ENCODE results near the gene ATP10B. TPM values are rescaled to one million over a fixed set of nuclear protein-coding genes. Genes with fewer than 3 reads are reported as not detected.

The ATP10B gene
- total and polyA plus RNA-seq, 10 of the 15 experiments (the other 5 are each of a cell fraction or from before 2014, with no cell fraction given), result not detected

DNA sequence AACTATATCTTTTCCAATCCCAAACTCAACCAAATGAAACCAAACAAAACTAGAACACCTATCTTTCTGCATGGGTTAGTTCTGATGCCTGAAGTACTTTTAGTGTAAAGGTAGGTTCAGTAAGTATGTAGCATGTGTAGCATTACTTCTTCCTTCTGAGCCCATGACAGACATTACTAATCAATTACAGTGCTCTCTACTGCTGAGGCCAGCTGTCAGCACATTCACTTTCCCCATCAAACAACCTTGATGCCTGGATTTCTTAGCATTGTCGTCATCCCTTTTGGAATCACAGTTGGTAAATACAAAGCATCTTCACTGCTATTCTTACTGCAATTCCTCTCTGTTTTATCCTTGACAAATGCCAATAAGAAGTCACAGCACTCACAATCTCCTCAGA, 327.2 kb downstream of the ATP10B start:
- no peak overlapping the region for H3K27ac ChIP-seq (ENCODE audit: control insufficient read depth, insufficient read depth)
- ChIA-PET SMC1A (ENCODE audit: uncharacterized antibody, unreplicated experiment) (interaction anchor here (1.1 to 1.7 kb wide), 3 partner anchors 15 to 86 kb away, joined by 3 to 6 read pairs (median 3); no protein-coding TSS in a partner anchor), RAD21 (ENCODE audit: unreplicated experiment) (no interaction called here), POLR2A (no interaction called here), CTCF (no interaction called here)
- H3K36me3 ChIP-seq (ENCODE audit: control insufficient read depth in 2 of 2, insufficient read depth in 2 of 2, low read length in 1 of 2), result no peaks in the 10 kb centered on the region
- no peaks in the 10 kb centered on the region for H3K9me3 ChIP-seq (replicated peaks; ENCODE audit: control insufficient read depth, insufficient read depth, low read length)
- H3K79me2 ChIP-seq (ENCODE audit: control insufficient read depth, insufficient read depth, low read length), result no peaks in the 10 kb centered on the region
- H3K27me3 ChIP-seq (replicated peaks in 1 of 2; ENCODE audit: control insufficient read depth in 2 of 2, insufficient read depth in 2 of 2, low read length in 1 of 2), result no peaks in the 10 kb centered on the region
- TF ChIP-seq GABPA (IDR thresholded peaks at IDR 0.05; ENCODE audit: low read depth) (no peak), SRF (IDR thresholded peaks at IDR 0.05; ENCODE audit: low read depth in 2 of 2, low read length in 2 of 2) (0 out of 4 replicates have a peak, but pooled peaks of 1 of the 2 experiments have one; percentile 62)
- TF ChIP-seq, protein P1, sequence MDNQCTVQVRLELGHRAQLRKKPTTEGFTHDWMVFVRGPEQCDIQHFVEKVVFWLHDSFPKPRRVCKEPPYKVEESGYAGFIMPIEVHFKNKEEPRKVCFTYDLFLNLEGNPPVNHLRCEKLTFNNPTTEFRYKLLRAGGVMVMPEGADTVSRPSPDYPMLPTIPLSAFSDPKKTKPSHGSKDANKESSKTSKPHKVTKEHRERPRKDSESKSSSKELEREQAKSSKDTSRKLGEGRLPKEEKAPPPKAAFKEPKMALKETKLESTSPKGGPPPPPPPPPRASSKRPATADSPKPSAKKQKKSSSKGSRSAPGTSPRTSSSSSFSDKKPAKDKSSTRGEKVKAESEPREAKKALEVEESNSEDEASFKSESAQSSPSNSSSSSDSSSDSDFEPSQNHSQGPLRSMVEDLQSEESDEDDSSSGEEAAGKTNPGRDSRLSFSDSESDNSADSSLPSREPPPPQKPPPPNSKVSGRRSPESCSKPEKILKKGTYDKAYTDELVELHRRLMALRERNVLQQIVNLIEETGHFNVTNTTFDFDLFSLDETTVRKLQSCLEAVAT (IDR thresholded peaks at IDR 0.05), result peak; percentile 64
- no peaks in the 10 kb centered on the region for H4K20me1 ChIP-seq (ENCODE audit: control insufficient read depth, insufficient read depth)
- no peak overlapping the region for H2AFZ ChIP-seq (ENCODE audit: control insufficient read depth, low read depth, low read length)
- H3K4me2 ChIP-seq (ENCODE audit: control insufficient read depth, insufficient read depth), result no peak overlapping the region
- no peak overlapping the region for H3K9ac ChIP-seq (ENCODE audit: control insufficient read depth, insufficient read depth, low read length)
- no TSS peak for BruUV-seq (replicated peaks)
- intact Hi-C loops (cut with micrococcal nuclease; ENCODE audit: unreplicated experiment) (no loop called here), in situ Hi-C loops (cut with MboI) (no loop called here)
- H3K4me1 ChIP-seq (ENCODE audit: control insufficient read depth, insufficient read depth, low read length), result no peaks in the 10 kb centered on the region
- WGBS (ENCODE audit: insufficient coverage, insufficient replicate concordance, low lambda C conversion rate, missing lambda C conversion rate), result 89% methylated on average over 1 of the region's 1 CpG
- ATAC-seq (no peak), FAIRE-seq (no peak), DNase-seq (ENCODE audit: low read depth, low spot score) (no peak)
- H3K4me3 ChIP-seq, result no peak overlapping the region

DNA sequence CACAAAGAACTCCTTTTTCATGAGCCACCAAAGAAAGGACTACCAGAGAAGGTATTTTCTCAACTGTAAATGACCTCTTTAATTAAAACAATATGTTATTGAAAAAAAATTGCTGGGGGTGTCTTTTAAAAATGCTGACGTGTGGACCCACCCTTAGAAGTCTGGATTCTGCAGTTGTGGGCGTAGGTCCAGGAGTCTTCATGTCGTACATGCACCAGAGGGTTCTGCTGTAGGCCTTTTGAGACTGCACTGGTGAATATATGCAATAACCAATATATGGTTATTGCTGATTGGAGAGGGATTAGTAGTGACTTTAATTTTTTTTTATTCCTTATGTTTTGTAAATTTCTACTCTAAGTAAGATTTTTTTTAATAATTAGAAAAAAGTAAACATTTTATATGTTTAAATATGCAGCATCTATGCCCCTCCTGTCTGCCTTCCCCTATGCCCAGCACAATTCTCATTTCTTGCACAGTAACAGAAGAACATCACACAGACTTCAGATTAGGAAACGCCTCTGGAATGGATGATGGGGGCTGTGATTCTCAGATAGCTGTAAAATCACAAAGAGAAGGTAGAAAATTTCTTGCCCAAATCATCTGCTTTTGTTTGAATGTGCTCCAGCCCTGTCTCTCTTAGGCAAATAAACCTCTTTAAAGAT, 328.4 kb downstream of the ATP10B start:
- intact Hi-C loops (cut with micrococcal nuclease; ENCODE audit: unreplicated experiment), result no loop called here
- no peak for FAIRE-seq
- TF ChIP-seq YBX1 (IDR thresholded peaks at IDR 0.05) (no peak), ZNF24 (IDR thresholded peaks at IDR 0.05) (no peak), ATF7 (IDR thresholded peaks at IDR 0.05; ENCODE audit: low read depth) (no peak), CREB1 (IDR thresholded peaks at IDR 0.05; ENCODE audit: low read depth) (no peak), RAD51 (IDR thresholded peaks at IDR 0.05) (no peak), YY1 (IDR thresholded peaks at IDR 0.05; ENCODE audit: low read depth, low read length) (no peak)
- TF ChIP-seq, protein P2, sequence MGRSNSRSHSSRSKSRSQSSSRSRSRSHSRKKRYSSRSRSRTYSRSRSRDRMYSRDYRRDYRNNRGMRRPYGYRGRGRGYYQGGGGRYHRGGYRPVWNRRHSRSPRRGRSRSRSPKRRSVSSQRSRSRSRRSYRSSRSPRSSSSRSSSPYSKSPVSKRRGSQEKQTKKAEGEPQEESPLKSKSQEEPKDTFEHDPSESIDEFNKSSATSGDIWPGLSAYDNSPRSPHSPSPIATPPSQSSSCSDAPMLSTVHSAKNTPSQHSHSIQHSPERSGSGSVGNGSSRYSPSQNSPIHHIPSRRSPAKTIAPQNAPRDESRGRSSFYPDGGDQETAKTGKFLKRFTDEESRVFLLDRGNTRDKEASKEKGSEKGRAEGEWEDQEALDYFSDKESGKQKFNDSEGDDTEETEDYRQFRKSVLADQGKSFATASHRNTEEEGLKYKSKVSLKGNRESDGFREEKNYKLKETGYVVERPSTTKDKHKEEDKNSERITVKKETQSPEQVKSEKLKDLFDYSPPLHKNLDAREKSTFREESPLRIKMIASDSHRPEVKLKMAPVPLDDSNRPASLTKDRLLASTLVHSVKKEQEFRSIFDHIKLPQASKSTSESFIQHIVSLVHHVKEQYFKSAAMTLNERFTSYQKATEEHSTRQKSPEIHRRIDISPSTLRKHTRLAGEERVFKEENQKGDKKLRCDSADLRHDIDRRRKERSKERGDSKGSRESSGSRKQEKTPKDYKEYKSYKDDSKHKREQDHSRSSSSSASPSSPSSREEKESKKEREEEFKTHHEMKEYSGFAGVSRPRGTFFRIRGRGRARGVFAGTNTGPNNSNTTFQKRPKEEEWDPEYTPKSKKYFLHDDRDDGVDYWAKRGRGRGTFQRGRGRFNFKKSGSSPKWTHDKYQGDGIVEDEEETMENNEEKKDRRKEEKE (IDR thresholded peaks at IDR 0.05), result no peak
- TF ChIP-seq, protein P3, sequence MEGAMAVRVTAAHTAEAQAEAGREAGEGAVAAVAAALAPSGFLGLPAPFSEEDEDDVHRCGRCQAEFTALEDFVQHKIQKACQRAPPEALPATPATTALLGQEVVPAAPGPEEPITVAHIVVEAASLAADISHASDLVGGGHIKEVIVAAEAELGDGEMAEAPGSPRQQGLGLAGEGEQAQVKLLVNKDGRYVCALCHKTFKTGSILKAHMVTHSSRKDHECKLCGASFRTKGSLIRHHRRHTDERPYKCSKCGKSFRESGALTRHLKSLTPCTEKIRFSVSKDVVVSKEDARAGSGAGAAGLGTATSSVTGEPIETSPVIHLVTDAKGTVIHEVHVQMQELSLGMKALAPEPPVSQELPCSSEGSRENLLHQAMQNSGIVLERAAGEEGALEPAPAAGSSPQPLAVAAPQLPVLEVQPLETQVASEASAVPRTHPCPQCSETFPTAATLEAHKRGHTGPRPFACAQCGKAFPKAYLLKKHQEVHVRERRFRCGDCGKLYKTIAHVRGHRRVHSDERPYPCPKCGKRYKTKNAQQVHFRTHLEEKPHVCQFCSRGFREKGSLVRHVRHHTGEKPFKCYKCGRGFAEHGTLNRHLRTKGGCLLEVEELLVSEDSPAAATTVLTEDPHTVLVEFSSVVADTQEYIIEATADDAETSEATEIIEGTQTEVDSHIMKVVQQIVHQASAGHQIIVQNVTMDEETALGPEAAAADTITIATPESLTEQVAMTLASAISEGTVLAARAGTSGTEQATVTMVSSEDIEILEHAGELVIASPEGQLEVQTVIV (IDR thresholded peaks at IDR 0.05; ENCODE audit: borderline replicate concordance, partially characterized antibody), result no peak

More for the DNA sequence above, 328.4 kb downstream of the ATP10B start:
- no peaks in the 10 kb centered on the region for H3K4me1 ChIP-seq (ENCODE audit: control insufficient read depth, insufficient read depth, low read length)
- ChIA-PET CTCF (no interaction called here), RAD21 (ENCODE audit: unreplicated experiment) (no interaction called here), POLR2A (no interaction called here), SMC1A (ENCODE audit: uncharacterized antibody, unreplicated experiment) (no interaction called here)
- no peaks in the 10 kb centered on the region for H3K79me2 ChIP-seq (ENCODE audit: control insufficient read depth, insufficient read depth, low read length)
- H3K4me2 ChIP-seq (ENCODE audit: control insufficient read depth, insufficient read depth), result no peak overlapping the region
- ATAC-seq, result no peak
- no peaks in the 10 kb centered on the region for H4K20me1 ChIP-seq (ENCODE audit: control insufficient read depth, insufficient read depth)
- 48% methylated on average over 4 of the region's 4 CpGs for WGBS (ENCODE audit: insufficient coverage, insufficient replicate concordance, low lambda C conversion rate, missing lambda C conversion rate)
- no peaks in the 10 kb centered on the region for H3K36me3 ChIP-seq (ENCODE audit: control insufficient read depth in 2 of 2, insufficient read depth in 2 of 2, low read length in 1 of 2)
- no peak overlapping the region for H3K27ac ChIP-seq (ENCODE audit: control insufficient read depth, insufficient read depth)
- in situ Hi-C loops (cut with MboI), result no loop called here
- H3K9ac ChIP-seq (ENCODE audit: control insufficient read depth, insufficient read depth, low read length), result no peak overlapping the region
- DNase-seq (ENCODE audit: low read depth, low spot score), result no peak
- no peaks in the 10 kb centered on the region for H3K27me3 ChIP-seq (replicated peaks in 1 of 2; ENCODE audit: control insufficient read depth in 2 of 2, insufficient read depth in 2 of 2, low read length in 1 of 2)
- H3K4me3 ChIP-seq, result no peak overlapping the region
- BruUV-seq (replicated peaks), result no TSS peak
- H2AFZ ChIP-seq (ENCODE audit: control insufficient read depth, low read depth, low read length), result no peak overlapping the region
- H3K9me3 ChIP-seq (replicated peaks; ENCODE audit: control insufficient read depth, insufficient read depth, low read length), result no peaks in the 10 kb centered on the region

Data from GM12878 (cell line).